WTC11 (cell line): ENCODE results near the gene ZNF689. TPM values are rescaled to one million over a fixed set of nuclear protein-coding genes. Genes with fewer than 3 reads are reported as not detected.

ENCODE experiments used
- ATAC-seq: fragments of 200-7000 bp; cut with Tn5 transposase; 2 replicates; pipeline ENCODE4 v1.10.0; 2021; ENCODE audit warnings: mild to moderate bottlenecking, moderate library complexity
- CTCF ChIA-PET: fragments of 300-600 bp; sonication (Branson Sonifier 250); formaldehyde crosslinking; loops from one replicate; lab custom pipeline; 2021; ENCODE audit warnings: antibody characterized with exemption; lab: Charles Lee
- POLR2A ChIA-PET: fragments of 350-600 bp; sonication (Branson Sonifier 250); formaldehyde crosslinking; loops from one replicate; lab custom pipeline; 2021; ENCODE audit warnings: antibody characterized with exemption; lab: Charles Lee
- DNase-seq: peaks from one replicate; pipeline ENCODE4 v3.0.0; 2021; ENCODE audit warnings: low spot score
- H3K27ac Mint-ChIP-seq: 2 replicates; pipeline ENCODE4 v1.8.0; 2021; ENCODE audit warnings: mixed read lengths
- H3K27me3 Mint-ChIP-seq: 2 replicates; pipeline ENCODE4 v1.8.0; 2021; ENCODE audit warnings: low read depth, mild to moderate bottlenecking, moderate library complexity, mixed read lengths
- H3K36me3 Mint-ChIP-seq: 2 replicates; pipeline ENCODE4 v1.8.0; 2021; ENCODE audit warnings: mixed read lengths
- H3K4me1 Mint-ChIP-seq: 2 replicates; pipeline ENCODE4 v1.8.0; 2022; ENCODE audit warnings: mixed read lengths
- H3K4me3 Mint-ChIP-seq: 2 replicates; pipeline ENCODE4 v1.8.0; 2021; ENCODE audit warnings: mild to moderate bottlenecking, moderate library complexity, mixed read lengths
- H3K9me3 Mint-ChIP-seq: 2 replicates; pipeline ENCODE4 v1.8.0; 2021; ENCODE audit warnings: mixed read lengths
- E2F5 ChIP-seq: sonication (generic); formaldehyde crosslinking; IDR thresholded peaks from 2 replicates; pipeline ENCODE4 v1.8.1; 2022; ENCODE audit warnings: mild to moderate bottlenecking, moderate library complexity, missing genetic modification reagents
- ESRRA ChIP-seq: sonication (generic); formaldehyde crosslinking; IDR thresholded peaks from 2 replicates; pipeline ENCODE4 v1.8.1; 2022; ENCODE audit warnings: mild to moderate bottlenecking, missing genetic modification reagents, borderline replicate concordance
- ETV6 ChIP-seq: sonication (generic); formaldehyde crosslinking; IDR thresholded peaks from 2 replicates; pipeline ENCODE4 v1.8.1; 2022; ENCODE audit warnings: mild to moderate bottlenecking, missing genetic modification reagents
- GABPB1 ChIP-seq: sonication (generic); formaldehyde crosslinking; IDR thresholded peaks from 2 replicates; pipeline ENCODE4 v1.8.1; 2023; ENCODE audit warnings: mild to moderate bottlenecking, missing genetic modification reagents
- GTF2I ChIP-seq: fragments of 250-450 bp; sonication (Bioruptor Pico); conservative IDR thresholded peaks from 2 replicates; pipeline ENCODE4 v1.4.0; 2021; ENCODE audit warnings: mild to moderate bottlenecking
- HMGA2 ChIP-seq: fragments of 250-450 bp; sonication (Bioruptor Pico); IDR thresholded peaks from 2 replicates; pipeline ENCODE4 v1.4.0; 2021; ENCODE audit warnings: mild to moderate bottlenecking, moderate library complexity
- NFYB ChIP-seq: sonication (generic); formaldehyde crosslinking; conservative IDR thresholded peaks from 2 replicates; pipeline ENCODE4 v1.8.0; 2022; ENCODE audit warnings: low read depth, missing genetic modification reagents
- NR3C1 ChIP-seq: sonication (generic); formaldehyde crosslinking; conservative IDR thresholded peaks from 2 replicates; pipeline ENCODE4 v1.8.1; 2023; ENCODE audit warnings: low read depth, mild to moderate bottlenecking, missing genetic modification reagents
- STAT6 ChIP-seq: sonication (generic); formaldehyde crosslinking; conservative IDR thresholded peaks from 2 replicates; pipeline ENCODE4 v1.8.1; 2023; ENCODE audit warnings: mild to moderate bottlenecking, low read depth, missing genetic modification reagents, moderate library complexity
- TEAD4 ChIP-seq: sonication (generic); formaldehyde crosslinking; IDR thresholded peaks from 2 replicates; pipeline ENCODE4 v1.8.0; 2022; ENCODE audit warnings: mild to moderate bottlenecking, missing genetic modification reagents
- ZNF232 ChIP-seq: sonication (generic); formaldehyde crosslinking; IDR thresholded peaks from 2 replicates; pipeline ENCODE4 v1.8.0; 2022; ENCODE audit warnings: mild to moderate bottlenecking, missing genetic modification reagents
- ZNF281 ChIP-seq: sonication (generic); formaldehyde crosslinking; IDR thresholded peaks from 2 replicates; pipeline ENCODE4 v1.8.0; 2023; ENCODE audit warnings: mild to moderate bottlenecking, missing genetic modification reagents
- ZNF396 ChIP-seq: fragments of 250-450 bp; sonication (Bioruptor Pico); IDR thresholded peaks from 2 replicates; pipeline ENCODE4 v1.8.0; 2021; ENCODE audit warnings: mild to moderate bottlenecking, moderate library complexity, borderline replicate concordance
- ZNF423 ChIP-seq: fragments of 250-450 bp; sonication (Bioruptor Pico); IDR thresholded peaks from 2 replicates; pipeline ENCODE4 v2.1.2; 2022; ENCODE audit warnings: mild to moderate bottlenecking, moderate library complexity
- ZNF512 ChIP-seq: sonication (generic); formaldehyde crosslinking; IDR thresholded peaks from 2 replicates; pipeline ENCODE4 v1.8.1; 2022; ENCODE audit warnings: missing genetic modification reagents, borderline replicate concordance
- ZNF671 ChIP-seq: fragments of 250-450 bp; sonication (Bioruptor Pico); IDR thresholded peaks from 2 replicates; pipeline ENCODE4 v1.8.0; 2021; ENCODE audit warnings: mild to moderate bottlenecking
- total RNA-seq: library from RNA; stranded (reverse); gene quantifications from 3 replicates; pipeline ENCODE4 v1.2.3, GENCODE V29; 2021
- TF ChIP-seq, protein P1 (sequence below): sonication (generic); formaldehyde crosslinking; IDR thresholded peaks from 2 replicates; pipeline ENCODE4 v1.8.1; 2023; ENCODE audit warnings: mild to moderate bottlenecking, missing genetic modification reagents
- TF ChIP-seq, protein P2 (sequence below): fragments of 250-450 bp; sonication (Bioruptor Pico); IDR thresholded peaks from 2 replicates; pipeline ENCODE4 v1.9.0; 2021; ENCODE audit warnings: moderate library complexity, mild to moderate bottlenecking, inconsistent platforms, borderline replicate concordance

The ZNF689 gene
- total RNA-seq, 1 experiment from 2014 or later = 13.2 TPM

DNA sequence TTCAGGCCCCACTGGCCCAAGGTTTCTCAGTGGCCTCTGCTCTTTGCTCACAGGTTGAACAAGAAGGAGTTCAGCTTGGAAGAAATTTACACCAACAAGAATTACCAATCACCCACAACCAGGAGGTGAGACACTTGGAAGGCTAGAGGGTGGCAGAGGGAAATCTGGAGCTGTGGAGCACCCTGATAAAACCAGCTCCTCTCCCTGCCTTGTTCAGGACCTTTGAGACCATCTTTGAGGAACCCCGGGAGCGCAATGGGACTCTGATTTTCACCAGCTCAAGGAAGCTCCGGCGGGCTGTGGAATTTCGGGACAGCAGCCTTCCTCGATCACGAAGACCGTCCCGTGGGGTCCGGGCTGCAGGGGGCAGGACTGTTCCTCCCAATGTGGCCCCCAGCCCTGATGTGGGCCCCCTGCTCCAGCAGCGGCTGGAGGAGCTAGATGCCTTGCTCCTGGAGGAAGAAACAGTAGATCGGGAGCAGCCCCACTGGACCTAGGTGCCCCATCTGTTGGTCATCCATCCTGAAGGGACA lies 45.7 kb upstream of the ZNF689 start:
- Mint-ChIP-seq H3K9me3 (no peaks in the 10 kb centered on the region), H3K27me3 (peaks cover 33% of the 10 kb centered on the region), H3K36me3 (peaks cover 8% of the 10 kb centered on the region), H3K27ac (no peak overlapping the region), H3K4me1 (peaks cover 22% of the 10 kb centered on the region), H3K4me3 (no peak overlapping the region)
- TF ChIP-seq E2F5 (CRISPR knock-in tag) (no peak), ZNF423 (CRISPR knock-in tag) (no peak), TEAD4 (CRISPR knock-in tag) (no peak), GTF2I (CRISPR knock-in tag) (no peak), GABPB1 (CRISPR knock-in tag) (no peak), ZNF396 (no peak), HMGA2 (CRISPR knock-in tag) (no peak), ETV6 (CRISPR knock-in tag) (no peak), ZNF671 (CRISPR knock-in tag) (no peak), ESRRA (CRISPR knock-in tag) (no peak), ZNF512 (CRISPR knock-in tag) (no peak), NR3C1 (CRISPR knock-in tag) (no peak)
- TF ChIP-seq, protein P1, sequence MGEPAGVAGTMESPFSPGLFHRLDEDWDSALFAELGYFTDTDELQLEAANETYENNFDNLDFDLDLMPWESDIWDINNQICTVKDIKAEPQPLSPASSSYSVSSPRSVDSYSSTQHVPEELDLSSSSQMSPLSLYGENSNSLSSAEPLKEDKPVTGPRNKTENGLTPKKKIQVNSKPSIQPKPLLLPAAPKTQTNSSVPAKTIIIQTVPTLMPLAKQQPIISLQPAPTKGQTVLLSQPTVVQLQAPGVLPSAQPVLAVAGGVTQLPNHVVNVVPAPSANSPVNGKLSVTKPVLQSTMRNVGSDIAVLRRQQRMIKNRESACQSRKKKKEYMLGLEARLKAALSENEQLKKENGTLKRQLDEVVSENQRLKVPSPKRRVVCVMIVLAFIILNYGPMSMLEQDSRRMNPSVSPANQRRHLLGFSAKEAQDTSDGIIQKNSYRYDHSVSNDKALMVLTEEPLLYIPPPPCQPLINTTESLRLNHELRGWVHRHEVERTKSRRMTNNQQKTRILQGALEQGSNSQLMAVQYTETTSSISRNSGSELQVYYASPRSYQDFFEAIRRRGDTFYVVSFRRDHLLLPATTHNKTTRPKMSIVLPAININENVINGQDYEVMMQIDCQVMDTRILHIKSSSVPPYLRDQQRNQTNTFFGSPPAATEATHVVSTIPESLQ (CRISPR knock-in tag) = no peak
- ChIA-PET CTCF (interaction anchor here (1.2 kb wide), 1 partner anchor 38 kb away, joined by 3 read pairs; no protein-coding TSS in a partner anchor), POLR2A (no interaction called here)
- ATAC-seq = no peak
- DNase-seq = no peak

DNA sequence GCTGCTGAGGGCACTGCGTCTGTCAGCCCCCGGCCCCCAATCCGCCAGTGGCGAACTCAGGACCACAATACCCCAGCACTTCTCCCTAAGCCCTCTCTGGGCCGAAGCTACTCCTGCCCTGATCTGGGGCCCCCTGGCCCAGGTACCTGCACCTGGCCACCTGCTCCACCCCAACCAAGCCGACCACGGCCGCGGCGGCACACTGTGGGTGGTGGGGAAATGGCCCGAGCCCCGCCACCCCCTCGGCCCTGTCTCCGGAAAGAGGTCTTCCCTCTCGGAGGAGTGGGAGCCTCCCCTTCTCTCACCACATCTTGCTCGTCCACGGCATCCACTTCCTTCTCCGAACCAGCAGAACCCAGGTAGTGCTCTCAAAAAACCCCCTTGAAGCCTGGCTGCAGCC lies 44.7 kb upstream of the ZNF689 start:
- ATAC-seq (no peak), DNase-seq (no peak)
- Mint-ChIP-seq H3K27me3 (peaks cover 22% of the 10 kb centered on the region), H3K4me1 (peaks cover 21% of the 10 kb centered on the region), H3K36me3 (peaks cover 4% of the 10 kb centered on the region), H3K4me3 (no peak overlapping the region), H3K27ac (no peak overlapping the region), H3K9me3 (no peaks in the 10 kb centered on the region)
- POLR2A ChIA-PET = no interaction called here
- TF ChIP-seq ZNF232 (CRISPR knock-in tag) (no peak), STAT6 (CRISPR knock-in tag) (no peak), ZNF281 (CRISPR knock-in tag) (no peak), NFYB (CRISPR knock-in tag) (no peak)
- TF ChIP-seq, protein P2, sequence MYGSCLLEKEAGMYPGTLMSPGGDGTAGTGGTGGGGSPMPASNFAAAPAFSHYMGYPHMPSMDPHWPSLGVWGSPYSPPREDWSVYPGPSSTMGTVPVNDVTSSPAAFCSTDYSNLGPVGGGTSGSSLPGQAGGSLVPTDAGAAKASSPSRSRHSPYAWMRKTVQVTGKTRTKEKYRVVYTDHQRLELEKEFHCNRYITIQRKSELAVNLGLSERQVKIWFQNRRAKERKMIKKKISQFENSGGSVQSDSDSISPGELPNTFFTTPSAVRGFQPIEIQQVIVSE (CRISPR knock-in tag) = no peak
- CTCF ChIA-PET = no interaction called here
